Astrocyte of the spinal cord (primary cell): ENCODE data around the gene MOCOS.

Experiments
- DNase-seq: peaks from one replicate; pipeline ENCODE4 v3.0.0; 2011; ENCODE audit warnings: low read depth, low spot score
- H3K4me3 ChIP-seq: 2 replicates; pipeline ENCODE4 v1.5.1; 2011; ENCODE audit warnings: low read depth, mild to moderate bottlenecking, low read length, moderate library complexity
- in situ Hi-C: cut with HindIII; loops from 2 replicates; pipeline ENCODE4 v1.10.0; 2017; ENCODE audit warnings: low sequenced_read_pairs
- TF ChIP-seq, protein P1 (sequence below): IDR thresholded peaks from 2 replicates; pipeline ENCODE4 v1.5.1; 2012; ENCODE audit warnings: low read depth, mild to moderate bottlenecking, low read length, inconsistent platforms

Gene MOCOS

DNA sequence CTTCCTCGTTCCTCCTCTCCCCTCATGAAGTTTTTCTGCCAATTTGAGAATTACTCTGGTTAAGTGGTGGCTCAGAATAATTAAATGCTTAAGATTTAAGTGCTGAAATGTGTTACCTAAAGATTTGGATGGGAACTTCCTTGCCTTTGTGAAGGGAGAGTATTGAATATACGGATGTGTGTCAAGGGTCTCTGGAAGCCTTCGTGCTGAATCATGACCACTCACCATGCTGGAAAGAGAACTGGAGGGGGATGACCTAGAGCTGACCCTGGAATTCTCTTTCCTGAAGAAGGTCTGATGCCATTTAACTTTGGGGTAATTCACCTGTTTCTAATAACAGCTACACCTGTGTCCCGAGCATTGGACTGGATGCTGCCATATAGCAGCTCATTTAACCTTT is 2.2 kb downstream of the MOCOS start:
- no peak overlapping the region for H3K4me3 ChIP-seq
- in situ Hi-C loops = no loop called here
- TF ChIP-seq, protein P1, sequence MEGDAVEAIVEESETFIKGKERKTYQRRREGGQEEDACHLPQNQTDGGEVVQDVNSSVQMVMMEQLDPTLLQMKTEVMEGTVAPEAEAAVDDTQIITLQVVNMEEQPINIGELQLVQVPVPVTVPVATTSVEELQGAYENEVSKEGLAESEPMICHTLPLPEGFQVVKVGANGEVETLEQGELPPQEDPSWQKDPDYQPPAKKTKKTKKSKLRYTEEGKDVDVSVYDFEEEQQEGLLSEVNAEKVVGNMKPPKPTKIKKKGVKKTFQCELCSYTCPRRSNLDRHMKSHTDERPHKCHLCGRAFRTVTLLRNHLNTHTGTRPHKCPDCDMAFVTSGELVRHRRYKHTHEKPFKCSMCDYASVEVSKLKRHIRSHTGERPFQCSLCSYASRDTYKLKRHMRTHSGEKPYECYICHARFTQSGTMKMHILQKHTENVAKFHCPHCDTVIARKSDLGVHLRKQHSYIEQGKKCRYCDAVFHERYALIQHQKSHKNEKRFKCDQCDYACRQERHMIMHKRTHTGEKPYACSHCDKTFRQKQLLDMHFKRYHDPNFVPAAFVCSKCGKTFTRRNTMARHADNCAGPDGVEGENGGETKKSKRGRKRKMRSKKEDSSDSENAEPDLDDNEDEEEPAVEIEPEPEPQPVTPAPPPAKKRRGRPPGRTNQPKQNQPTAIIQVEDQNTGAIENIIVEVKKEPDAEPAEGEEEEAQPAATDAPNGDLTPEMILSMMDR = no peak
- no peak for DNase-seq

DNA sequence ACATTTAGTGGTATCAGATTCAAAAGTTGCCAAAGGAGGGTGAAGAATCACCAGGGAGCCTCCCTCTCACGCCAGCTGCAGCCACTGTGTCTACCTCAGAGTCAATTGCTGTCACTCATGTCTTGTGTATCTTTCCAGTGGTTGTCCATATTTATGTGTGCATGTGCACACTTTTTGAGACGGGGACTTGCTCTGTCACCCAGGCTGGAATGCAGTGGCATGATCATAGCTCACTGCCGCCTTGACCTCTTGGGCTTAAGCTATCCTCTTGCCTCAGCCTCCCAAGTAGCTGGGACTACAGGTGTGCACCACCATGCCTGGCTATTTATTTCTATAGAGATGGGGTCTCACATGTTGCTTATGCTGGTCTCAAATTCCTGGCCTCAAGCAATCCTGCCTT is 4.0 kb downstream of the MOCOS start:
- no peak overlapping the region for H3K4me3 ChIP-seq
- in situ Hi-C loops = no loop called here
- no peak for DNase-seq
- TF ChIP-seq, protein P1 = no peak

DNA sequence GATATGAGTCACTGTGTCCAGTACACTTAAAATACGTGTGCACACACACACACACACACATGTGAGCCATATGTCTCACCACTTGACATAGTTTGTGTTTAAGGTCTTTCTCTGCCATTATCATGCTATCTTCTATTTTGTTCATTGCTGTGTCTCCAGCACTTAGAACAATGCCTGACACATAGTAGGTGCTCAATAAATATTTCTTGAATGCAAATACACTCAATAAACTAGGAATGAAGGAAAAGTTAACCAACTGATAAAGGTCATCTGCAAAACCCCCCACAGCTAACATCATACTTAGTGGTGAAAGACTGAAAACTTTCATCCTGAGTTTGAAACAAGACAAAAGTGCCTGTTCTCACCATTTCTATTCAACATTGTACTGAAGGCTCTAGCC is 4.4 kb downstream of the MOCOS start:
- in situ Hi-C loops = no loop called here
- H3K4me3 ChIP-seq = no peak overlapping the region
- TF ChIP-seq, protein P1 = no peak
- no peak for DNase-seq

DNA sequence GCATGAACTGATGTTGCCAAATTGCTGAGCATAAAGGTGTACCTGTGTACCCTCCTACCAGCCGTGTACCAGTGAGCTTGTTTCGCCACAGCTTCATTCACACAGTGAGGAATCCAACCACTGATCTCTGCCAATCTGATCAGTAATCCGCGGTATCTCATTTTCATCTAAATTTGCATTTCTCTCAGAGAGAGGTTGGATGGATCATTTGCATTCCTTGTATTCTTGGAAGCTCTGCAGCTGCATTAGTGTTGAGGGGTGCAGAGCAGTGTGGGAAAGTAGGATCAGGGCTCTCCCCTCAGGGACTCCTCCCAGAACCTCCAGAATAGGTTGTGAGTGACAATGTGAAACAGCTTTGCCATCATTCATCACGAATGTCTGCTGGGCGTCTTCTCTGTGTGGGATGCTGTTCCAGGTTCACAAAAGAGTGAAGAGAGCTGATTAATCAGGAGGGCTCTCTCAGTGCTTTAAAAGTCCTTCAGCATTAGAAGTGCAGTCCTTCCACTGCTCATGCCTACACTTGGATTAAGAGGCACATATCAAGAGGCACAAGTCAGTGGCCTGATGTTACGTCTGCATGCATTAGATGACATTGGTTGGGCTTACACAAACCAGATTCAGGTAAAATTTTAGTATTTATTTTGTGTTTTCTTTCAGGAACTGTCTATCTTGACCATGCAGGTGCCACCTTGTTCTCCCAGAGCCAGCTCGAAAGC is 7.5 kb downstream of the MOCOS start:
- H3K4me3 ChIP-seq = no peak overlapping the region
- in situ Hi-C loops = no loop called here
- TF ChIP-seq, protein P1 = no peak
- no peak for DNase-seq

DNA sequence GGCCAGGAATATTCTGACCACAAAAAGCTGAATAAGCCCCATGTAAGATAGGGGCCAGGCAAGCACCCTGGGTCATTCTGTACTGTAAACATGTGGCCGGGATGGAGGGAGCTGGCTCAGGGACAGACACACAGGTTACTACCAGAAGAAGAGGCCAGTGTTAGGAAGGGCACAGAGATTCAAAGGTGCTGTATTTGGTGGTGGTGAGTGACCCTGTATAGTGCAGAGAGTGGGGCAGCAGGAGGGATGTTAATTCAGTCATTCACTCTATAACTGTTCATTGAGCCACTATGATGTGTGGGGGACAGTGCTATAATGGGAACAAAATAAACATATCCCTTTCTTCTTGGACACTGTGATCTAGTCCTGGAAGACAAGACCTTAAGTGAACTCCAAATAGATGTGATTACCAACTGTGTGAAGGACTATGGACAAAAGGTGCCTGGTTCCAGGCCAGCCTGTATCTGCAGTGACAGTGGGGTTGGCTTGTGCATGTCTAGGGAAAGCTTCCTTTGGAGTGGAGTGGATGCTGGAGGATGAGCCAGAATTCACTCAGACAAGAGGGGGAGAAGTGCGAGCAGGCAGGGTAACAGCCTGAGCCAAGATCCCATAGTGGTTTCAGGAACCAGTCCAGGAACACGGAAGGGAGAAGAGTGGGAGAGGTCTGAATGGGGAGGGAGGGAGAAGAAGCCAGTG is 8.3 kb downstream of the MOCOS start:
- in situ Hi-C loops = no loop called here
- DNase-seq = no peak
- H3K4me3 ChIP-seq = no peak overlapping the region
- TF ChIP-seq, protein P1 = no peak

DNA sequence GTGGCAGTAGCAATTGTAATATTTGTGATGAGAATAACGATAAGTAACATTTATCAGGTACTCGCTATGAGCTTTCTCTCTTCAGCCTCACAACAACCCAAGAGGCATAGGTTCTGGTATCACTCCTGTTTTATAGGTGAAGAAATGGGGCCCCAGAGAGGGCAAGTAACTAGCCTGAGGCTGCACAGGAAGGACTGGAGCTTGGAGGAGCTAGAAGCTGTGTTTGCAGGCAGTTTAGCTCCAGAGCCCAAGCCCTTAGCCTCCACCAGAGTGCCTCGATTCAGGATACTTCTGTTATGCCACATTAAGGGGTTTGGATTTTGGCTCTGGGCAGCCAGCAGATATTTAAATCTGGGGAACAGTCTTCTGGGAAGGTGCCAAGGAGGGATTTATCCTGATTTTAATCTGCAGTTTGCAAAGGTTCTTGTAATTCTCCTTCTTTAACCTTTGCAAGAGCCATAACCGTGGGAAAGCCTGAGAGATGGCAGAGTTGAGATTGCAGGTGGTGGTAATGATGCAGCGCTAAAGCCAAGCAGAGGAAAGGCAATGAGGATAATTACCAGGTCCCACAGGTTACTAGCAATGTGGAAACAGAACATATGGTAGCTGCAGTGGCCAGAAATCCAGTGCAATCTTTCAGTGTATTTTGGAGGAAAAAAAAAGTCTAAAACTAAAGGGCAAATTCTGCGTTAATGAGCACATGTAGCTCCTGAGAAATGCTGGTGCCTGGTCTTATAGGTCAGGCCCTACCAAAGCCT is 9.1 kb downstream of the MOCOS start:
- TF ChIP-seq, protein P1 = no peak
- no peak for DNase-seq
- in situ Hi-C loops = no loop called here
- H3K4me3 ChIP-seq = no peak overlapping the region
